Upper lobe of right lung (tissue), 1 donor: ENCODE results near the gene LIX1. TPM values are rescaled to one million over a fixed set of nuclear protein-coding genes. Genes with fewer than 3 reads are reported as not detected.

Experiments used
- ATAC-seq: fragments of 200-7000 bp; cut with Tn5 transposase; one replicate; pipeline ENCODE4 v1.9.1; 2020; ENCODE audit warnings: mild to moderate bottlenecking, moderate library complexity
- DNase-seq: peaks from one replicate; pipeline ENCODE4 v3.0.0-alpha.2; 2020
- H3K27ac ChIP-seq: fragments of 200-600 bp; one replicate; pipeline ENCODE4 v1.8.0; 2022
- H3K27me3 ChIP-seq: fragments of 200-600 bp; one replicate; pipeline ENCODE4 v1.8.0; 2022; ENCODE audit warnings: mild to moderate bottlenecking
- H3K36me3 ChIP-seq: fragments of 200-600 bp; one replicate; pipeline ENCODE4 v1.8.0; 2022
- H3K4me1 ChIP-seq: fragments of 200-600 bp; one replicate; pipeline ENCODE4 v1.8.0; 2022
- H3K4me3 ChIP-seq: fragments of 200-600 bp; one replicate; pipeline ENCODE4 v1.8.0; 2022; ENCODE audit warnings: mild to moderate bottlenecking
- H3K9me3 ChIP-seq: fragments of 200-600 bp; one replicate; pipeline ENCODE4 v1.8.0; 2022
- CTCF ChIP-seq: fragments of 200-600 bp; IDR thresholded peaks from one replicate; pipeline ENCODE4 v1.8.0; 2022; ENCODE audit warnings: antibody characterized with exemption
- intact Hi-C: fragments of 100-400 bp; cut with DNase I; formaldehyde crosslinking; loops from one replicate; pipeline ENCODE4 v1.11.0; 2022
- total RNA-seq: library from RNA; stranded (reverse); fragmentation: NEBNext Ultra II Directional; extraction: Animal tissue kit (Norgen Biotek cat#: 25700); gene quantifications from one replicate; pipeline ENCODE4 v1.2.1, GENCODE V29; 2021
- donor health status: DM: no; HTN: yes; CAD: no; lungs with severe emphysema.

LIX1 gene
- total RNA-seq, 1 donor from 2014 or later = not detected

DNA sequence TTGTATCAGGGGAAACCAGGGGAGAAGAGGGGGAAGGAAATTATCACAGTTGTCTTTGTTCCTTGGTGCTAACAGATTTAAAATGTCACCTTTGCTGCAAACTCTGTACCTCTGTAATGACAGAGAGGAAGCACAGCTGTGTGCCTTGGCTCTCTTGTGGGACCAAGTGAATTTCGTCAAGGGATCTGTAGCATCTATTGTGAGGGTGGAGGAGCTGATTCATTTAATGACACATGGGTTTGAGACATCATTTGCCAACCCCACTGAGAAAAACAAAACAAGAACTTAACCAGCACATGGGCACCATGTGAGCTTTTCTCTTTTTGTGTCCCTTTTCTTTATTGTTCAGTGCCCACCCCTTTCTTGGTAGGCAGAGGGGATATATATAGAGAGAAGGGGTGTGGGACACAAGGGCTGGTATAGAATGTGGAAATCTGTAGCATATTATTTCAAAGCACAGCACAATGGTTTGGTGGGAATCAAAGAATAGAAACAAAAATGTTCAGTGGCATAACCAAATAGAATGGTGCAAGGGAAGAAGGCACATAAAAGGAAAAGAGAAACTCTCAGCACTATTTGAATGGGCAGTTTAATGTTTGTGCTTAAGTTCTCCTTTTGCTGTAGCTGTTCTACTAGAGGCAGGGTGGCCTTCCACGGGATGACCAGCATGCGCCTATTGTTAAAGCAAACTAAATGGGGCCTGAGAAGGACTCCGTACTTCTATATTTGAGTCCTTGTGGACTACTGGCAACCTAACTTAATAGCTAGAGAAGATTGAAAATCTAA lies 63.3 kb downstream of the LIX1 start:
- Histone ChIP-seq H3K4me3 (no peak overlapping the region), H3K27ac (no peak overlapping the region), H3K36me3 (no peaks in the 10 kb centered on the region), H3K4me1 (no peaks in the 10 kb centered on the region), H3K9me3 (no peaks in the 10 kb centered on the region), H3K27me3 (peaks cover 3% of the 10 kb centered on the region)
- no peak for TF ChIP-seq CTCF
- intact Hi-C loops = no loop called here
- no peak for ATAC-seq
- no peak for DNase-seq

- Histone ChIP-seq H3K4me1 (no peaks in the 10 kb centered on the region), H3K27ac (no peak overlapping the region), H3K4me3 (no peak overlapping the region), H3K36me3 (no peaks in the 10 kb centered on the region), H3K27me3 (peaks cover 3% of the 10 kb centered on the region), H3K9me3 (no peaks in the 10 kb centered on the region)
- ATAC-seq (no peak), DNase-seq (no peak)
- TF ChIP-seq CTCF = no peak
- intact Hi-C loops = no loop called here
Measured at GRCh38 chr5:97077246-97077645, 65.2 kb downstream of the LIX1 start.

DNA sequence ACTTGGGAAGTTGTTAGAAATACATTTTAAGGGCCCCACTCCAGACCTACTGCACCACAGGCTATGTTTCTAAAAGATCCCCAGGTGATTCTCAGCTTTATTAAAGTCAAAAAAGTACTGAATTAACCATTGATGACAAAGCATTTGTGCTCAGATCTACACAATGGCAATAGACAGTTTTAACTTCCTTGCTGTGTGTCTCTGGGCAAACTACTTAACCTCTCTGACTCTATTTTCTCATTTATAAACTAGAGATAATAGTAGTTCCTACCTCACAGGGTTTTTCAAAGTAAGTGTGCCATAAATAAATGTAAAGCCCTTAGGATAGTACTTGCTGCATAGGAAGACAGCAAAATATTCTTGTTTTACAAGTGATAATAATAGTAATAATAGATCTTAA lies 66.3 kb downstream of the LIX1 start:
- H3K9me3 ChIP-seq = no peaks in the 10 kb centered on the region
- DNase-seq = no peak
- H3K4me1 ChIP-seq = no peaks in the 10 kb centered on the region
- no peak for TF ChIP-seq CTCF
- no peak for ATAC-seq
- no peak overlapping the region for H3K4me3 ChIP-seq
- H3K27ac ChIP-seq = no peak overlapping the region
- H3K36me3 ChIP-seq = no peaks in the 10 kb centered on the region
- peaks cover 3% of the 10 kb centered on the region for H3K27me3 ChIP-seq
- intact Hi-C loops = no loop called here

- no peak overlapping the region for H3K27ac ChIP-seq
- H3K27me3 ChIP-seq = peaks cover 3% of the 10 kb centered on the region
- intact Hi-C loops = no loop called here
- H3K9me3 ChIP-seq = no peaks in the 10 kb centered on the region
- H3K36me3 ChIP-seq = no peaks in the 10 kb centered on the region
- no peak for TF ChIP-seq CTCF
- ATAC-seq (no peak), DNase-seq (no peak)
- no peak overlapping the region for H3K4me3 ChIP-seq
- no peaks in the 10 kb centered on the region for H3K4me1 ChIP-seq
Measured at GRCh38 chr5:97075649-97076048, 66.8 kb downstream of the LIX1 start.

DNA sequence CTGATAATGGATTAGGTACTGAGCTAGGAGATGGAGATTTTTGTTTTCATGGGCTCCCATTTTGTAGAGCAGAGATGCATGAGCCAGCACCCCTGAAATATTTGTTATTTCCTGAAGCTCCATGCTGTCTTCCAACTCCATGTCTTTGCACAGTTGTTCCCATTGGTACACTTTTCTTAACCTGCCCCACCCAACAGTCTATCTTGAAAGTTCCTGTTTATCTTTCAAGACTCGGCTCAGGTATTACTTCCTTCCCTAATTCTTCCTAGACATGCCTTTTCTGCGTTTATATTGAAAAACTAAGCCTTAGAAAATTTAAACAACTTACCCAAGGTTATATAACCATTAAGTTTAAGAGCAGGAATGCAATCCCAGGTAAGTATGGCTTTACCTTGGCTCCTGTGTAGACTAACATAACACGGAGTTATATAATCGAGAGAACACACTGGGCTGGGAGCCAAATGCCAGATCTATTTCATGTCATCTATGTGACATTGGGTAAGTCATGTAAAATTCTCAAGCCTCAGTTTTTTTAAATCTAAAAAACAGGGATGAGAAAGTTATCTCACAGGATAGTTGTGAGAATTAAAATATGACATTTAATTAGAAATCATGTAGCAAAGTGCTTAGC lies 67.4 kb downstream of the LIX1 start:
- intact Hi-C loops = no loop called here
- TF ChIP-seq CTCF = no peak
- ATAC-seq (no peak), DNase-seq (no peak)
- Histone ChIP-seq H3K4me1 (no peaks in the 10 kb centered on the region), H3K4me3 (no peak overlapping the region), H3K27ac (no peak overlapping the region), H3K36me3 (no peaks in the 10 kb centered on the region), H3K27me3 (peaks cover 3% of the 10 kb centered on the region), H3K9me3 (no peaks in the 10 kb centered on the region)
